Left renal cortex interstitium (tissue), 4 donors: Measurements from ENCODE around the gene DDX1. TPM values are rescaled to one million over a fixed set of nuclear protein-coding genes. Genes with fewer than 3 reads are reported as not detected.

Experiments
- DNase-seq, 4 donors: peaks; one replicate each; pipeline ENCODE4 v3.0.0-alpha.2; 2013; ENCODE audit warnings: low read depth in 4 of 4, low spot score in 2 of 4, missing footprints in 1 of 4
- polyA plus RNA-seq, 4 donors: library from polyadenylated mRNA; unstranded; fragments of 120-200 nt; gene quantifications; one replicate each; pipeline ENCODE4 v1.2.1, GENCODE V29; 2013; ENCODE audit not compliant: insufficient read length in 4 of 4

The DDX1 gene
- polyA plus RNA-seq, 4 donors, result 148 to 187 (median 173) TPM

GRCh38 chr2:15561574-15562344 is 29.9 kb upstream of the DDX1 start:
- DNase-seq, result peak; percentile 74 to 91 (median 83)

GRCh38 chr2:15562354-15563031 is 29.2 kb upstream of the DDX1 start:
- no peak for DNase-seq

- no peak for DNase-seq
Observed at GRCh38 chr2:15563227-15564100, 28.2 kb upstream of the DDX1 start.

- no peak for DNase-seq
Observed at GRCh38 chr2:15565392-15565791, 26.3 kb upstream of the DDX1 start.

- no peak for DNase-seq
Observed at GRCh38 chr2:15565994-15566671, 25.5 kb upstream of the DDX1 start.

GRCh38 chr2:15566912-15567311 is 24.8 kb upstream of the DDX1 start:
- DNase-seq, result no peak

GRCh38 chr2:15568874-15569273 is 22.8 kb upstream of the DDX1 start:
- DNase-seq, result no peak

- DNase-seq, result peak in 3 of 4 donors; percentile 24 to 66 (median 56)
Observed at GRCh38 chr2:15570104-15570503, 21.6 kb upstream of the DDX1 start.

- DNase-seq, result no peak
Observed at GRCh38 chr2:15571729-15572128, 19.9 kb upstream of the DDX1 start.

- DNase-seq, result peak in 3 of 4 donors; percentile 70 to 88 (median 79)
Observed at GRCh38 chr2:15577071-15577735, 14.5 kb upstream of the DDX1 start.

GRCh38 chr2:15579641-15580040 is 12.0 kb upstream of the DDX1 start:
- DNase-seq, result no peak

GRCh38 chr2:15580451-15580850 is 11.2 kb upstream of the DDX1 start:
- DNase-seq, result no peak

GRCh38 chr2:15582710-15583357 is 8.8 kb upstream of the DDX1 start:
- peak in 3 of 4 donors; percentile 57 to 75 (median 63) for DNase-seq

- DNase-seq, result peak in 1 of 4 donors; percentile 31
Observed at GRCh38 chr2:15583826-15584225, 7.8 kb upstream of the DDX1 start.

- DNase-seq, result no peak
Observed at GRCh38 chr2:15584316-15584715, 7.4 kb upstream of the DDX1 start.

- DNase-seq, result no peak
Observed at GRCh38 chr2:15584767-15585469, 6.8 kb upstream of the DDX1 start.

GRCh38 chr2:15588329-15588919 is 3.2 kb upstream of the DDX1 start:
- peak in 3 of 4 donors; percentile 31 to 65 (median 41) for DNase-seq

- DNase-seq, result no peak
Observed at GRCh38 chr2:15591373-15591691, 336 bp upstream of the DDX1 start.

GRCh38 chr2:15593327-15593705 is 1.6 kb downstream of the DDX1 start:
- DNase-seq, result no peak
